ENCODE data around the gene NECTIN3.
A peak's percentile ranks its signal among the peaks of the same experiment; 100 is the strongest.

The NECTIN3 gene

DNA sequence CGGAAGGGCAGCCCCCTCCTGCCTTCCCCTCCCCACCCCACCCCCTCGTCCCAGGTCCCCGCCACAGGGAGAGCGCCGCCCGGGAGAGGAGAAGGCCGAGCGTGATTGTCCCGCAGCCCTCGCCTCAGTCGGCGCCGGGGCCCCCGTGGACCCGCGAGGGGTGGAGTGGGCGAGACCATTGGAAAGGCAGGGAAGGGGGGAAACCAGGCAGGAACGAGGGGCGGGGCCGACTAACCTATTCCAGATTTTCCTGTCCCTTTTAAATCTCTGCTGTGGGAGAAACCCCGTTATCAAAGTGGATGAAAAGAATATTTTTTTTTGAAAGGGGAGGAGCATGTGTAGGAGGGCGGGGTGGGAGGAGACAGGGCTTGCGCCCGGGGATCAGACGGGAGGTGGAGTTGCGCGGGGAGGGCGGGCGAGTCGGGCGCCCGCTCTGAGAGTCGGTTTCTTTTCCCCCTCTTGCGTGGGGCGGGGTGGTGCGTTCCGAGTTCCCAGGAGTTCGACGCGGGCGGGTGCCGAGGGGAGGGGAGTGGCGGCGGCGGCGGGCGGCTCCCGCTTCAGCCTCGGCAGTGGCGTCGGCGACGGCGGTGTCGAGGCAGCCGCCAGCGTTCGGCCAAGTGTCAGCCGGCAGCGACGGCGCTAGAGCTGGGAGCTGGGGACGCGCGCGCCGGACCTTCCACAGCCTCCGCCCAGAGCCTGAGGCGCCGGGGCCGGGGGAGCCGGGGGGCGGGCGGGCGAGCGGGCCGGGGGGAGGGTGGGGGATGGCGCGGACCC is at the start of gene NECTIN3:
NECTIN3 (plus strand) TSS at position 560 of the 774 bp plus-strand sequence; CDS start at position 762, 202 bp downstream.
- DNase-seq = peak; percentile 82

DNA sequence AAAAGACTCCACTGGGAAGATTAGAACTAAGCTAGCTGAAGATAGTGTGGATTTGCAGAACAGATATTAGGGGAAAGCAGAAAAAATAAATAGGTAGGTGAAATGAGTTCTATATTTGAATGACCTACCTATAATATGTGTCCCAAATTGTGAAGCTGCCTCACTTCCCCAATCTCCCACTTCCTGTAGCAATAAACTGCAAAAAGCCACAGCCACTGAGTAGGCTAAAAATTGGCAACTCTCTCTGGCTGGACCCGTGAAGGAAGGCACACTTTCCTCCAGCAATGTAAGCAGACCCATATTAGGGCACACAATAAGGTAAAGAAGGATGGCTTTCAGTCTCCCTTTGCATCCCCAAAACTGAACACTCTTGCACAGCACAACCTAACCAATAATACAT is 43.7 kb upstream of the NECTIN3 start:
- no peak for DNase-seq

GRCh38 chr3:111031538-111031937 is 40.1 kb upstream of the NECTIN3 start:
- DNase-seq = no peak

DNA sequence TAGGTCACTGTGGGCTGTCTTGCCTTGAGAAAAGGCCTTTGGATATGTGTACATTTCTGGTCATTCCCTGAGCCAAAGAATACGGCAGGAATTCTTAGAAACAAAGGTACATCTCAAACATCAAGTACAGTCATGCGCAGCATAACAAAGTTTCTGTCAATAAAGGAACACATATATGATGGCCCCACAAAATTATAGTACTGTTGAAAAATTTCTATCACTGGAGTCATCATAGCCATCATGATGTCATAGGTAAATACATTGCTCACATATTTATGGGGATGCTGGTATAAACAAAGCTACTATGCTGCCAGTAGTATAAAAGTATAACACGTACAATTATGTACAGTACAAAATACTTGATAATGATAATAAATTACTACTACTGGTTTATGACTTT is 38.9 kb upstream of the NECTIN3 start:
- DNase-seq = no peak

DNA sequence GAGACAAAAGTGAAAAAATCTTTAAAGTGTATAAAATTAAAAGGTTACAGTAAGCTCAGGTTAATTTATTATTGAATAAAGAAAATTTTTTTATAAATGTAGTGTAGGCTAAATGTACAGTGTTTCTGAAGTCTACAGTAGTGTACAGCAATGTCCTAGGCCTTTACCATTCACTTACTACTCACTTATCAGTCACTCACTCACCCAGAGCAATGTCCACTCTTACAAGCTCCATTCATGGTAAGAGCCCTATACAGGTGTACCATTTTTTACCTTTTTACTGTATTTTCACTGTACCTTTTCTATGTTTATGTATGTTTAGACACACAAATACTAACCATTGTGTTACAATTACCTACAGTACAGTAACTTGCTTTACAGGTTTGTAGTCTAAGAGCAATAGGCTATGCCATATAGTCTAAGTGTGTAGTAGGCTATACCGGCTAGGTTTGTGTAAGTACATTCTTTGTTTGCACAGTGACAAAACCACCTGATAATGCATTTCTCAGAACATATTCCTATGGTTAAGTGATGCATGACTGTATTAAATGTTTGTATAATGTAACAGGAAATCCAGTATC is 38.1 kb upstream of the NECTIN3 start:
- no peak for DNase-seq

GRCh38 chr3:111035316-111035715 is 36.3 kb upstream of the NECTIN3 start:
- DNase-seq = no peak

DNA sequence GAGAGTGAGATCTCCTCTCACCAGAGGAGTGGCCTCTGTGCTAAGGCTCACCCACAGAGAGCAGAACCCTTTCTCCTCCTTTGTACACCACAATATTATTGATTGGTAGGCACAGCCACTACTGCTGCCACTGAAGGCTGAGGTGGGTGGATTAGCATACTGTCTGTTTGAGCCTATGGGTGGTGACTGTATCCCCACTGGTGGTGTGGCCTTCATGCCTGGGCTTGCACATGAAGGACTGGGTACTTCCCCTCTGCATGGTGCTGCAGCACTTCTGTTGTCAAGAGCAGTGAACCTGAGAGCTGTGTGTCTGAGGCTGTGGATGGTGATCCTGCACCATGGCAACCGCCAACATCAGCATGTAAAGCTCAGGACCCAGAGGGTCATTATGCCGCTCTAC is 35.7 kb upstream of the NECTIN3 start:
- DNase-seq = no peak

GRCh38 chr3:111040959-111041358 is 30.7 kb upstream of the NECTIN3 start:
- DNase-seq = no peak

DNA sequence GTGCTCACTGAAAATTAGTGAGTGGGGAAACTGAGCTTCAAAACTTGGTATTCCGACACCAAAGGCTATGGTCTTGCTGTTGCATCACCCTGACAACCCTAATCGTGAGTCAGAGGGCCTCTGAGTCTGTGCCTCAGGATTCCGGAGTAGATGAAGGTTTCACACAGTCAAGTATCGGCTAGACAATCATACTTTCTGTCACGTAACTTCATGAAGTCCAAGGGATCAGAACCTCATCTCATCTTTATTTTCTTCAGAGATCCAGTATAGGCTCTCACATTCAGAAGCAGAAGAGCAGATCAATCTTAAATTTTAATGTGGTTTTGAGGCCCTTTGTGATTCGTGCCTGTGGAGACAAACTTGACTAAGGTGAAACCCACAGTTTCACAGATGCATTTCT is 26.1 kb upstream of the NECTIN3 start:
- DNase-seq = peak; percentile 6

DNA sequence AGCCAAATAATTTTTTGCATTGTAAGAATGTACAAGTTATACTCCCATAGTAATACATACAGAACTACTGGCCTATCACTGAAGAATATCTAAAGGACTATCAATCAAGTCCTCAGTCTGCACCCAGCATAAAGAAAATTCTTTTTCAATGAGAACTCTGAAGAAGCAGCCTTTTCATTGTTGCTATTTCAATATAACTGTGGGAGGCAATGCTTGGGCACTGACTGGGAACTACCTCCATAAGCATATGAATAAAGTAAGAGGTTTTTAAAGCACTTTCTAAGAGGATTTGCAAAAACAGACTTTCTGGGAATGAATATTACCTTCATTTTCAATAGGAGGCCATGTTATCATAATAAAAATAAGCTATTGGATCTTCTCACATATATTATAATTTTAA is 24.6 kb upstream of the NECTIN3 start:
- DNase-seq = no peak

GRCh38 chr3:111047812-111048435 is 23.7 kb upstream of the NECTIN3 start:
- DNase-seq = no peak

DNA sequence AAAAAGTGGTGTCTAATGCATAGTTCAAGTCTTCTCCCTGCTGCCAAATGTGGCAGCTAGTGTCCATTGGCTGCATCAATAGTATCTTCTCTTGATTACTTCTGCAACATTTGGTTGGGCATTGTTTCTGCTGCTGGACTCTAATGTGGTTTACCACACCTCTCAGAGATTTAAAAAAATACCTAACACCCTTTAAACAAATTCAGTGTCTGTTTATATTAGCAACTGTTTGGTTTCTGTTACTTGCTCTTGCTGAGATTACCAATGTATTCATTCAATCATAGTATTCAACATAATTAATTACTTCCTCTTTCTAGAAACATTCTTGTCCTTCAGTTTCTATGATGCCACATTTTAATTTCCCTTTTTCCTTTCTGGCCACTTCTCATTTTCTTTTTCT is 20.3 kb upstream of the NECTIN3 start:
- no peak for DNase-seq

DNA sequence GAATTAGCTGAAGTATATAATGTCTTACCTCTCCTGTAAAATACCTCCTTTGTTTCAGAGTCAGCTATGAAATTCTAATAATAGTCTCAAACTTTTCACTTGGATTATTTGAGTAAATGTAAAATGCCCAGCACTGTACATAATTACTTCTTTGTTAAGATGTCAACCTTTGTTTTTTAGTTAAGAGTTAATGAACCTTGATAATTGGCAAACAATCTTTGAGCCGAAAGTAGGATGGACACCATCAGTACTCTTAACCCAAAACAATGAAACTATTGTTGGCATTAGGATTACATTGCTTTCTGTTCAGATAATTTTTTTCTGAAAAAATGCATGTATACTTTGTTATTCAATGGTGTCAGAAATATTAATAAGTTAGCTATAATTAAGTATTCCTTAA is 3.0 kb upstream of the NECTIN3 start:
- DNase-seq = no peak

GRCh38 chr3:111069974-111070771 is 1.4 kb upstream of the NECTIN3 start:
- no peak for DNase-seq

- DNase-seq = no peak
Measured at GRCh38 chr3:111070772-111071256, 802 bp upstream of the NECTIN3 start.

- DNase-seq = no peak
Measured at GRCh38 chr3:111072031-111072921, 660 bp downstream of the NECTIN3 start.

- no peak for DNase-seq
Measured at GRCh38 chr3:111073218-111073617, 1.6 kb downstream of the NECTIN3 start.

DNA sequence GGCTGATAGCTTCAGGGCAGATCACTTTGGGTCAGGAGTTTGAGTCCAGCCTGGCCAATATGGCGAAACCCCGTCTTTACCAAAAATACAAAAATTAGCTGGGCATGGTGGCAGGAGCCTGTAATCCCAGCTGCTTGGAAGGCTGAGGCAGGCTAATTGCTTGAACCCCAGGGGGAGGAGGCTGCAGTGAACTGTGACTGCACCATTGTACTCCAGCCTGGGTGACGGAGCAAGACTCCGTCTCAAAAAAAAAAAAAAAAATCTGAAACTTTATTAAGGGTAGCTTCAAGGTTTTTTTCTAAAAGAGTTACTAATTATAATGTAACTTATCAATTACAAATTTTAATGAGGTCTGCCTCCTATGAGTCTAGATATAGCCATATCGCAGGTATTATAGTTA is 5.1 kb downstream of the NECTIN3 start:
- DNase-seq = no peak

- no peak for DNase-seq
Measured at GRCh38 chr3:111077369-111077768, 5.8 kb downstream of the NECTIN3 start.

DNA sequence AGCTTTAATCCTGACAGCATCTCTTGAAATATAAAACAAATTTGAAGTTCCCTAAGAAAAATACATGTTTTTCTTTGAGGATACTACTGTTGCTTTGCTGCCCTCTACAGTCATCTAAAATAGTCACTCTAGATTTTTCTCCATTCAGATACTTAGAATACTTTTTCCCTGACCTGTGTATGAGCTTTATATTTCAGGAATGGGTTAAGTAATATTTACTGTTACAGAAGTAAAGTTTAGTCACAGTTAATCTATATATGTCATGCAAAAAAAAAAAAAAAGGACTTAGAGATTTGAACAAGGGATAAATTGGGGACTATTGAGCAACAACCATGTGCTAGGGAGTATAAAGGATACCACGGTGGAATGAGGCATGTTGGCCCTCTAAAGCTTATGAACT is 8.8 kb downstream of the NECTIN3 start:
- no peak for DNase-seq

- DNase-seq = no peak
Measured at GRCh38 chr3:111081008-111081545, 9.5 kb downstream of the NECTIN3 start.

GRCh38 chr3:111084911-111085310 is 13.3 kb downstream of the NECTIN3 start:
- no peak for DNase-seq

All from activated CD4-positive, alpha-beta T cell treated with anti-CD3 and anti-CD28 coated beads, Interleukin-2, amount 50 U/mL, for 16 hours (primary cell).